HEK293T (cell line): ENCODE measurements around the gene KMT2A.

ENCODE experiments used
- FOXK2 ChIP-seq: fragments of 450-650 bp; IDR thresholded peaks from 2 replicates; pipeline ENCODE4 v1.6.1; 2016; ENCODE audit warnings: mild to moderate bottlenecking
- HDGF ChIP-seq: fragments of 450-650 bp; IDR thresholded peaks from 2 replicates; pipeline ENCODE4 v1.6.1; 2017; ENCODE audit warnings: antibody characterized with exemption, borderline replicate concordance
- SUZ12 ChIP-seq: fragments of 450-650 bp; IDR thresholded peaks from 2 replicates; pipeline ENCODE4 v1.6.1; 2016; ENCODE audit warnings: mild to moderate bottlenecking
- ZNF384 ChIP-seq: fragments of 450-650 bp; IDR thresholded peaks from 2 replicates; pipeline ENCODE4 v1.6.1; 2016

DNA sequence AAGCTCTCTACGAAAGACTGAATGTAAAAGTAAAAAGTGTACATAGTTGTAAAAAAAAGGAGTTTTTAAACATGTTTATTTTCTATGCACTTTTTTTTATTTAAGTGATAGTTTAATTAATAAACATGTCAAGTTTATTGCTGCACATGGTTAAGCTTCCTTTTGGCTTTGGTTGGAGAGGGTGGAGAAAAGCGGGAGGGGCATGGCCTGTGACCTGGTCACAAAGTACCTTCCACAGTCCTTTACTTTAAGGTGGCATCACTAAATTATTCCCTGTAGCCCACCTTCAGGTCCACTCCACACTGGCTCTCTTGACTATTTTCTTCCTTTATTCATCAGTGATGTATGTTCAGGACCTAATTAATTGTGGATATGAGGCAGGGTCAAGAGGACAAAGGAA is 90.4 kb downstream of the KMT2A start:
- TF ChIP-seq SUZ12 = no peak
- no peak for TF ChIP-seq FOXK2
- no peak for TF ChIP-seq ZNF384
- no peak for TF ChIP-seq HDGF
